NCI-H510A (cell line): Measurements from ENCODE around the gene GGT7.
"Not testable (repeated sequence)": the region's sequence is repeated elsewhere in the genome, so short reads cannot be mapped to it uniquely, and the experiment has no call there.

Source experiments
- DNase-seq: peaks from one replicate; lab custom pipeline; 2025; lab: John Stamatoyannopoulos, UW

The GGT7 gene, protein sequence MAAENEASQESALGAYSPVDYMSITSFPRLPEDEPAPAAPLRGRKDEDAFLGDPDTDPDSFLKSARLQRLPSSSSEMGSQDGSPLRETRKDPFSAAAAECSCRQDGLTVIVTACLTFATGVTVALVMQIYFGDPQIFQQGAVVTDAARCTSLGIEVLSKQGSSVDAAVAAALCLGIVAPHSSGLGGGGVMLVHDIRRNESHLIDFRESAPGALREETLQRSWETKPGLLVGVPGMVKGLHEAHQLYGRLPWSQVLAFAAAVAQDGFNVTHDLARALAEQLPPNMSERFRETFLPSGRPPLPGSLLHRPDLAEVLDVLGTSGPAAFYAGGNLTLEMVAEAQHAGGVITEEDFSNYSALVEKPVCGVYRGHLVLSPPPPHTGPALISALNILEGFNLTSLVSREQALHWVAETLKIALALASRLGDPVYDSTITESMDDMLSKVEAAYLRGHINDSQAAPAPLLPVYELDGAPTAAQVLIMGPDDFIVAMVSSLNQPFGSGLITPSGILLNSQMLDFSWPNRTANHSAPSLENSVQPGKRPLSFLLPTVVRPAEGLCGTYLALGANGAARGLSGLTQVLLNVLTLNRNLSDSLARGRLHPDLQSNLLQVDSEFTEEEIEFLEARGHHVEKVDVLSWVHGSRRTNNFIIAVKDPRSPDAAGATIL

GRCh38 chr20:34872622-34873224 is at the start of gene GGT7:
Gene GGT7, minus strand, starts transcription at chr20:34872856. Its CDS starts 41 bp downstream, at chr20:34872815.
- peak; percentile 77 for DNase-seq

- DNase-seq: no peak
These were observed 48.8 kb upstream of the GGT7 start for GRCh38 chr20:34921436-34921835.

- DNase-seq: no peak
These were observed 47.4 kb upstream of the GGT7 start for GRCh38 chr20:34920055-34920454.

GRCh38 chr20:34916774-34917354 is 44.2 kb upstream of the GGT7 start:
- DNase-seq: no peak

GRCh38 chr20:34915749-34916455 is 43.2 kb upstream of the GGT7 start:
- DNase-seq: no peak

- DNase-seq: no peak
These were observed 42.5 kb upstream of the GGT7 start for GRCh38 chr20:34915131-34915530.

- no peak for DNase-seq
These were observed 35.2 kb upstream of the GGT7 start for GRCh38 chr20:34907616-34908469.

DNA sequence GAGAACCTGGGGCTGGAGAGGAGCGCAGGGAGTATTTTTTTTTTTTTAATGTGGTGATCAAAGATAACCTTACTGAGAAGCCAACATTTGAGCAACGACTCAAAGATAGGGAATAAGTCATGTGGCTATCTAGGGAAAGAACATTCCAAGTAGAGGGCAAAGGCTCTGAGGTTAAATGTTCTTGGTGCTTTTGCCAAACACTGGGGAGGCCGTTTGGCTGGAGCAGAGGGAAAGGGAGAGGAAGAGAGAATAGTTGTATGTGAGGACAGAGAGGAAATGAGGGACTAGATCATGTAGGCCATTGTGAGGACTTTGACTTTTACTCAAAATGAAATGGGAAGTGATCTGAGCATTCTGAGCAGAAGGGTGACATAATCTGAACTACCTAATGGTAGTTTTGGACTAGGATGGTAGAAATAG is 31.6 kb upstream of the GGT7 start:
- DNase-seq: no peak

- DNase-seq: not testable (repeated sequence)
These were observed 26.1 kb upstream of the GGT7 start for GRCh38 chr20:34898731-34899130.

DNA sequence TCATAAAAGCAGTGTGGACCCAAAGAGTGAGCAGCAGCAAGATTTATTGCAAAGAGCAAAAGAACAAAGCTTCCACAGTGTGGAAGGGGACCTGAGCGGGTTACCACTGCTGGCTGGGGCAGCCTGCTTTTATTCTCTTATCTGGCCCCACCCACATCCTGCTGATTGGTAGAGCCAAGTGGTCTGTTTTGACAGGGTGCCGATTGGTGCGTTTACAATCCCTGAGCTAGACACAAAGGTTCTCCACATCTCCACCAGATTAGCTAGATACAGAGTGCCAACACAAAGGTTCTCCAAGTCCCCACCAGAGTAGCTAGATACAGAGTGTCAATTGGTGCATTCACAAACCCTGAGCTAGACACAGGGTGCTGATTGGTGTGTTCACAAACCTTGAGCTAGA is 25.5 kb upstream of the GGT7 start:
- DNase-seq: not testable (repeated sequence)

GRCh38 chr20:34896086-34896621 is 23.5 kb upstream of the GGT7 start:
- no peak for DNase-seq

DNA sequence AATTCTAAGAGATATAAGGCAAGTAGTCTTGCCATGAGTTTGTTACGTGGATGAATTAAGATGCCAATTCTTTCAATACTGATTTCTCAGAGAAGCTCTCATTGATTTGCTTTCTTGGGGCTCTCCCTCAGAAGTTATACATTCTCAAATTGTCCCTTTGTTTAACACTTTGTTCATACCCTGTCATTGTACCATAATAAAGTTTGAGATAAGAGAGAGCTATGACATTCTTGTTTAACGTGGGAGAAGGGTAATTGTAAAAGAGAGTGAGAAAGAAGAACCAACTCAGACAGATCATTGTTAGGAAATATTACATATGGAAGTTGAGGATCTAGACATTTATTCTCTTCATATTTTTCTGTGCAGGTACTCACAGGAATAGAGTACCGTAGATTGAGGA is 22.8 kb upstream of the GGT7 start:
- no peak for DNase-seq

GRCh38 chr20:34894723-34895122 is 22.1 kb upstream of the GGT7 start:
- no peak for DNase-seq

DNA sequence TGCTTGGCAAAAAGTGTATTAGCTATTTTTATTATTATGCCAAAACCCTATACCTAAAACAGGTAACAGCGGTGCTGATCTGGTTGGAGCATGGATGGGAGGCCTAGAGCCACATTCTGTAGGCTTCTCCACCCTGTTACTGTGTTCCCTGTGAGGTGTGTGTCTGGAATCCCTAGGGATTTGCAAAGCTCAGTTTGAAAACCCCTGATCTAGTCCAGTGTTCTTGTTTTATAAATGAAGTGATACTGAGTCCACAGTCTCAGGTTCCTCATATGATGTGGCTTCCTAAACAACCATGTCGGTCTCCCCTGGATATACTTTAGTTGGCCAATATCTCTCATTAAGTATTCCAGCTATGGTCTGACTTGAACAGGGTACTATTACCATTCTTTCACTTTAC is 20.0 kb upstream of the GGT7 start:
- DNase-seq: no peak

GRCh38 chr20:34891166-34892062 is 18.8 kb upstream of the GGT7 start:
- DNase-seq: no peak

- DNase-seq: no peak
These were observed 15.8 kb upstream of the GGT7 start for GRCh38 chr20:34888468-34888867.

DNA sequence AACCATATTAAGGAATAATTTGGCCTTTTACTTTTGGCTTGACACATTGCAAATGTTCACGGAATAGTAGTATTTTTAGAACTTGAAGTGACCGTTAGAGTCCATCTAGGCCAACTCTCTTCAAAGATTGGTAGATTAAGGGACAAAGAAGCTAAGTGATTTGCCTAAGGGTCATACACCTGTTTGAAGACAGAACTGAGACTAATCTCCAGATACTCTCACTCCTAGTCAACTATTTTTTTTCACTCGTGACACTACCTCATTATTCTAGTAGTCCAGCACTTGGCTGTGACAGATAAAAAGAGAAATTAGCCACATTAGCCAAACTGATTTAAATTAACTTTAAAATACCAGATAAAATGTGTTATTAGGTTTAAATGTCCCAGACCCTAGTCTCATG is 14.4 kb upstream of the GGT7 start:
- no peak for DNase-seq

DNA sequence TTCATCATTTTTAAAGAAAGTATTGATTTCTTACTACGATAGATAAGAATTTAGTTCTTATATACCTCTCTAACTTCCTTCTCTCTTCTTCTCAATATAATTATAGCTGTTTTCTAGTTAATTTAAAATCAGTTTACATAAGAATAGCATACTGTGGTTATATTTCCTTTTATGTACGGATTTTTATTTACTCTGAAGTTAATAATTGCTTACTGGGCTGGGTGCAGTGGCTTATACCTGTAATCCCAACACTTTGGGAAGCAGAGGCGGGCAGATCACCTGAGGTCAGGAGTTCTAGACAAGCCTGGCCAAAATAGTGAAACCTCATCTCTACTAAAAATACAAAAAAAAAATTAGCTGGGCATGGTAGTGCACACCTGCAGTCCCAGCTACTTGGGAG is 13.5 kb upstream of the GGT7 start:
- no peak for DNase-seq

DNA sequence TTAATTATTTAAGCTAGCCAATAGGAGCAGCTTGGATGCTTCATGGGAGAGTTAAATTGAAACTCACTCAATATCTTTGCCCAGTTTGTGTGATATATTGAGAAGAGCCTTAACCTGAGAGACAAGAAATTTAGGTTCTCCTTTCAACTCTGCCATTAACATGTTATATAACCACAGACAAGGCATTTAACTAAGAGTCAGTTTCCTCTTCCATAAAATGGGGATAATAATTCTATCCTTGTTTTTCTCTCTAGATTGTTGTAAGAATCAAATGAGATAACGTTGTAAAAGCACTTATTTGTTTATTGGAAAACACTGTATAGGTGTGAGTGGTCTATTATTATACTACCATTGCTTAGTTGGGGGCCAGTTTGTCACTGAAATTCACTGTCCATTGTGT is 11.6 kb upstream of the GGT7 start:
- DNase-seq: no peak

GRCh38 chr20:34883809-34884208 is 11.2 kb upstream of the GGT7 start:
- DNase-seq: no peak
